ENCODE data around the gene ERO1A.

The ERO1A gene

DNA sequence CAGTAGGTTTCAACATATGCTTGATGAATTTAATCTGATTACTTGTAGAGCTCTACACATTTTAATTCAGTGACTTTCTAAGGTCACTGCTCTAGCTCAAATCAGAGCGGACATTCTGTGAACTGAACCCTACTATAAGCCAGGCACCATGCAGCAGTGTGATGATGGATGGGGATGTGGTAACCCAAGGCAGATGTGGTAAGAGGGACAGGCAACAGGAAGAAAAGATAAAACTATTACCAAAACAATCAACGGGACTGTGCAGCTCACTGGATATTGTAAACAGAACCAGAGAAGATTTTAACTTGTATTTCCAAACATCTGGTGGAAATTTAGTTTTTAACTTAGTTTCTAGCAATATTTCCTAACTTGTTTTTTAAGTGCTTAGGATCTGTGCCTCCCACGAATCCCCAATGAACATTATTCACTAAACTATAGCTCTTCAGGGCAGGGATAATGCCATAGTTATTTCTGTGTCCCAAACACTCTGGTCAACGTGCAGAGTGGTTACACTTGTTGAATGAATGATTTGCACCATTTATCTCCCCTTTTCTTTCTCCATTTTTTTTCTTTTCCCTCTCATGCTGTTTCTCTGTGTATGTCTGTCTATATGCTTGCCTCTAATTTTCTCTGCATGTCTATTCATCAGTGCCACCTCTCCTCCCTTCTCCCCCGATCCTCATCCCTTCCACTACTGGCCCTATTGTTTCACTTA is 3.0 kb downstream of the ERO1A start:
- Histone ChIP-seq H3K4me1 (peaks cover 33 to 56% (median 42%) of the 10 kb centered on the region in 10 experiments), H3K4me3 (peak overlapping the region in 3 of 10 experiments; percentile 7 to 26 (median 11); a peak in 2 of 20 replicates)
- TF ChIP-seq Cebpa-rat (IDR thresholded peaks at IDR 0.05), result peak in 6 of 11 experiments; percentile 13 to 67 (median 40); a peak in 6 of 22 replicates

DNA sequence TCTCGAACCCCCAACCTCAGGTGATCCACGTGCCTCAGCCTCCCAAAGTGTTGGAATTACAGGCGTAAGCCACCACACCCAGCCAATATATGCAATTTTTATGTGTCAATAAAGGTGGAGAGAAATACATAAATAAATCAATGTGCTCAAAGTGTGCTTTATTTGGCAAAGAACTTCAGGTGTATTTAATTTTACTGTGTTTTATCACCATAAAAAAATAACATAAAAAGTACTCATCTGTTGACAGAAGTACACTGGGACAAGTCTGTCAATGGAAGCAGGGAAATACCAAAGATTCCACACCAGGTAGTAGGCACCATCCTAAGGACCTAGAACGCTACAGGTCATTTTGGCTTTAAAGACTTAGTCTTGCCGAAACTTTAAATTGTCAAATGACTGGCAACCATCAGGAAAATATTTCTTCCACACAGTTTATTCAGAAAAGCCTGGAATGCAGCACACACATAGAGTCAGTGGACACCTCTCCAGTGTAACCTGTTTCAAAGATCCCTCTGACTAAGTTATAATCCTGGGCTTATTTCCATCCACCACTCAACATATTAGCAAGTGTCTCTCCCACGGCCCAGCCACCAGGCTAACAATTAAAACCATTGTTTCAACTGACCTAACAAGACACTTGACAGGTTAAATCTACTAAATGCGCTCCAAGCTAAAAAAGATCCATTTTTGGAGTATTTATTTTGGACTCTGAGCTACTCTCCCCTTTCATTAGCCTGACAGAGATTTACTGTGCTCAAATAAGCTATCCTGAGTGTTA is 4.2 kb downstream of the ERO1A start:
- Histone ChIP-seq H4K20me1 (peaks cover 11 to 87% (median 59%) of the 10 kb centered on the region in 11 experiments; a peak in 19 of 22 replicates), H3K4me2 (peak overlapping the region in 6 of 11 experiments; percentile 79 to 90 (median 82); a peak in 11 of 22 replicates), H3K9ac (no peak overlapping the region), H3K27ac (peak overlapping the region in 8 of 11 experiments; percentile 1 to 96 (median 62); a peak in 12 of 22 replicates), H3K4me3 (no peak overlapping the region), H3K36me3 (peaks cover 0 to 21% (median 0%) of the 10 kb centered on the region in 11 experiments; a peak in 5 of 22 replicates), H3K27me3 (no peaks in the 10 kb centered on the region), H3K4me1 (peaks cover 30 to 49% (median 35%) of the 10 kb centered on the region in 10 experiments), H3K9me3 (replicated peaks in 1 of 11) (no peaks in the 10 kb centered on the region)
- no peak for TF ChIP-seq Cebpa-rat (IDR thresholded peaks at IDR 0.05)

More for the DNA sequence above, 3.0 kb downstream of the ERO1A start:
- H3K27me3 ChIP-seq, result no peaks in the 10 kb centered on the region
- H4K20me1 ChIP-seq, result peaks cover under 1 to 74% (median 47%) of the 10 kb centered on the region in 11 experiments; a peak in 15 of 22 replicates
- H3K4me2 ChIP-seq, result peak overlapping the region; percentile 60 to 90 (median 81)
- H3K9ac ChIP-seq, result peak overlapping the region in 5 of 11 experiments; percentile 1 to 55 (median 42); a peak in 9 of 22 replicates
- peaks cover 0 to 14% (median 0%) of the 10 kb centered on the region in 11 experiments; a peak in 5 of 22 replicates for H3K36me3 ChIP-seq
- peak overlapping the region in 9 of 11 experiments; percentile 39 to 96 (median 65); a peak in 19 of 22 replicates for H3K27ac ChIP-seq
- no peaks in the 10 kb centered on the region for H3K9me3 ChIP-seq (replicated peaks in 1 of 11)

GRCh38 chr14:52686176-52686575 is 9.2 kb downstream of the ERO1A start:
- no peak overlapping the region for H3K4me3 ChIP-seq
- no peak for TF ChIP-seq Cebpa-rat (IDR thresholded peaks at IDR 0.05)
- H3K27me3 ChIP-seq, result no peaks in the 10 kb centered on the region
- no peak overlapping the region for H3K4me2 ChIP-seq
- peaks cover 9 to 38% (median 19%) of the 10 kb centered on the region in 11 experiments for H3K36me3 ChIP-seq
- no peak overlapping the region; a peak in 1 of 22 replicates for H3K9ac ChIP-seq
- peaks cover 0 to 32% (median 2%) of the 10 kb centered on the region in 10 experiments; a peak in 9 of 20 replicates for H3K4me1 ChIP-seq
- peaks cover 30 to 97% (median 72%) of the 10 kb centered on the region in 11 experiments; a peak in 21 of 22 replicates for H4K20me1 ChIP-seq
- no peak overlapping the region for H3K27ac ChIP-seq
- no peaks in the 10 kb centered on the region for H3K9me3 ChIP-seq (replicated peaks in 1 of 11)

- Histone ChIP-seq H3K4me2 (0 out of 22 replicates have a peak overlapping the region, but pooled peaks of 2 of the 11 experiments have one; percentile 7 to 21), H3K4me1 (peaks cover 0 to 27% (median 0%) of the 10 kb centered on the region in 10 experiments; a peak in 4 of 20 replicates), H3K27me3 (no peaks in the 10 kb centered on the region), H4K20me1 (peaks cover 30 to 95% (median 59%) of the 10 kb centered on the region in 11 experiments; a peak in 21 of 22 replicates), H3K9ac (no peak overlapping the region), H3K27ac (no peak overlapping the region), H3K36me3 (peaks cover 24 to 48% (median 37%) of the 10 kb centered on the region in 11 experiments), H3K4me3 (no peak overlapping the region), H3K9me3 (replicated peaks in 1 of 11) (no peaks in the 10 kb centered on the region)
- TF ChIP-seq Cebpa-rat (IDR thresholded peaks at IDR 0.05), result no peak
These were observed 11.3 kb downstream of the ERO1A start for GRCh38 chr14:52683985-52684520.

DNA sequence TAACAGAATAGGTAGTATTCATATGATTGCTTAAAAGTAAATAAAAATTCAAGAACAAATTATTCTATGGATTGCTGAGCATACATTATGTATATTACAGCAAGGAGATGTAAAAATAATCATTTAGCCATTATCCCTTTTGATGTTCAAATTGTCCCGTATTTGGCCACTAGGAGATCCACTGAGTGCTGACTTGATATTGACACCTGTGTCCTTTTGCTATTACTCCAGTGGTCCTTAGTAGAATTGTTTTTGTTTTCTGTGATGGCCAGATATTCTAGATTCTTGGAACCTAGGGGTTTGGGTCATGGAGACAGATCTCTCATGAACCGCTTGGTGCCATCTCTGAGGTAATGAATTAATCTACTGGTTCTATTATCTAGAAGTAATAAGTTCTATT is 16.8 kb downstream of the ERO1A start:
- no peaks in the 10 kb centered on the region for H3K4me1 ChIP-seq
- no peak overlapping the region for H3K4me3 ChIP-seq
- H3K9me3 ChIP-seq (replicated peaks in 1 of 11), result no peaks in the 10 kb centered on the region
- no peak for TF ChIP-seq Cebpa-rat (IDR thresholded peaks at IDR 0.05)
- H3K27ac ChIP-seq, result no peak overlapping the region
- H3K9ac ChIP-seq, result no peak overlapping the region
- H3K27me3 ChIP-seq, result no peaks in the 10 kb centered on the region
- H3K36me3 ChIP-seq, result peaks cover 78 to 95% (median 88%) of the 10 kb centered on the region in 11 experiments
- peaks cover 0 to 53% (median 15%) of the 10 kb centered on the region in 11 experiments; a peak in 17 of 22 replicates for H4K20me1 ChIP-seq
- H3K4me2 ChIP-seq, result no peak overlapping the region

- H3K4me1 ChIP-seq, result no peaks in the 10 kb centered on the region
- H3K4me2 ChIP-seq, result no peak overlapping the region
- peaks cover 50 to 90% (median 70%) of the 10 kb centered on the region in 11 experiments for H3K36me3 ChIP-seq
- peaks cover 0 to 3% (median 0%) of the 10 kb centered on the region in 11 experiments; a peak in 1 of 22 replicates for H4K20me1 ChIP-seq
- H3K4me3 ChIP-seq, result no peak overlapping the region
- H3K9me3 ChIP-seq (replicated peaks in 1 of 11), result no peaks in the 10 kb centered on the region
- no peak overlapping the region for H3K27ac ChIP-seq
- H3K9ac ChIP-seq, result no peak overlapping the region
- no peak for TF ChIP-seq Cebpa-rat (IDR thresholded peaks at IDR 0.05)
- H3K27me3 ChIP-seq, result no peaks in the 10 kb centered on the region
These were observed 31.5 kb downstream of the ERO1A start for GRCh38 chr14:52663850-52664249.

DNA sequence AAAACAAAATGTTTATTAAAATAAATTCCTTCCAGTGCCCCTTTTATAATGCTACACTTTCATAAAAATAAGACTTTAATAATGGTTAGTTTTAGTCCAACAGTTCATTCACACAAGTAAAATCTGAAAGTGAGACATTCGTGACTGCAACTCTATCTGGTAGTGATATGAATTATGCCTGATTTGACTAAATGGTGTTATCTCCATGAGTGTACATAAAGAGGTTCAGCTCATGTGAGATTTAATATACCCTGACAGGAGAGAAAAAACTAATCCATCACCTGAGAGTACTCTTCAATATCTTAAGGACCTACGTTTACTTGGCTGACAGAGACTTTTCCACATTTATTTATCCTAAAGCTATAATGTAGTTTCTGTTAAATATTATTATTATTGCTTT is 34.0 kb downstream of the ERO1A start:
- no peak for TF ChIP-seq Cebpa-rat (IDR thresholded peaks at IDR 0.05)
- H3K27me3 ChIP-seq, result no peaks in the 10 kb centered on the region
- no peak overlapping the region for H3K27ac ChIP-seq
- H3K36me3 ChIP-seq, result peaks cover 53 to 94% (median 70%) of the 10 kb centered on the region in 11 experiments
- no peak overlapping the region for H3K4me3 ChIP-seq
- no peak overlapping the region for H3K9ac ChIP-seq
- H4K20me1 ChIP-seq, result peaks cover 0 to 3% (median 0%) of the 10 kb centered on the region in 11 experiments; a peak in 1 of 22 replicates
- no peak overlapping the region for H3K4me2 ChIP-seq
- no peaks in the 10 kb centered on the region for H3K4me1 ChIP-seq
- no peaks in the 10 kb centered on the region for H3K9me3 ChIP-seq (replicated peaks in 1 of 11)

DNA sequence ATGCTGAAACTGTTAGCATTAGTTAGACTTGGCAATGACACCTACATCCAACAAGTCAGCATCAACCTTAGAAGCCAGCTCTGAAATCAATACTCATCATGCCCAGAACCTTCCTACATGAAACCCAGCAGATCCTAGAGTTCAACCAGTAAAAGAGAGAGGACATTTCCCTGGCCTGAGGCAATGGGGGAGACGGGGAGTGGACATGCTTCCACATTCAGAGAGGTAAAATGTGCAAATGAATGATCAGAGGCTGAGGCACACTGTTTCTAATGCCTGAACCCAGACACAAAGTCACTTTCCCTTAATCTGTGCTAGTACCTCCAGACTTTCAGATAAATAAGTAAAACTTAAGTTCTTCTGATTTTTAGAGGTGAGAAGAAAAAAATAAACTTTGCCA is 34.5 kb downstream of the ERO1A start:
- TF ChIP-seq Cebpa-rat (IDR thresholded peaks at IDR 0.05), result no peak
- Histone ChIP-seq H3K9me3 (replicated peaks in 1 of 11) (no peaks in the 10 kb centered on the region), H3K27ac (no peak overlapping the region), H3K9ac (no peak overlapping the region), H3K27me3 (no peaks in the 10 kb centered on the region), H3K4me2 (no peak overlapping the region), H4K20me1 (peaks cover 0 to 3% (median 0%) of the 10 kb centered on the region in 11 experiments; a peak in 1 of 22 replicates), H3K36me3 (peaks cover 49 to 94% (median 70%) of the 10 kb centered on the region in 11 experiments), H3K4me3 (no peak overlapping the region), H3K4me1 (no peaks in the 10 kb centered on the region)

Data from BLaER1 treated with 17β-estradiol and CSF1 and Interleukin-3, amounts not matched to agents 10 nM and 100 nM (cell line).